K562 (cell line): Measurements from ENCODE around the gene TM7SF2. TPM values are rescaled to one million over a fixed set of nuclear protein-coding genes. Genes with fewer than 3 reads are reported as not detected.
A peak's percentile ranks its signal among the peaks of the same experiment; 100 is the strongest.

Experiments
- ARHGAP35 ChIP-seq: fragments of 450-650 bp; IDR thresholded peaks from 2 replicates; pipeline ENCODE4 v1.6.1; 2018; ENCODE audit not compliant: partially characterized antibody
- CAMTA2 ChIP-seq: fragments of 250-450 bp; sonication (Bioruptor Pico); conservative IDR thresholded peaks from 2 replicates; pipeline ENCODE4 v1.5.1; 2022
- CEBPB ChIP-seq: fragments of 450-650 bp; IDR thresholded peaks from 2 replicates; pipeline ENCODE4 v1.6.1; 2016; ENCODE audit warnings: missing genetic modification characterization, missing compliant biosample characterization
- CHD2 ChIP-seq: IDR thresholded peaks from 2 replicates; pipeline ENCODE4 v1.6.1; 2011; ENCODE audit warnings: low read depth, low read length
- CREM ChIP-seq: IDR thresholded peaks from 2 replicates; pipeline ENCODE4 v1.6.1; 2014; ENCODE audit warnings: antibody characterized with exemption, low read depth
- ELK3 ChIP-seq: fragments of 450-650 bp; formaldehyde crosslinking; IDR thresholded peaks from 2 replicates; pipeline ENCODE4 v1.4.0; 2020; ENCODE audit warnings: mild to moderate bottlenecking
- FOXA3 ChIP-seq, 2 experiments: fragments of 450-650 bp in 1 of 2; sonication (generic) in 1 of 2; formaldehyde crosslinking; IDR thresholded peaks in 1 of 2; conservative IDR thresholded peaks in 1 of 2; 2 replicates each; pipeline versions ENCODE4 v1.4.0 to v1.8.0; 2020 to 2022; ENCODE audit warnings: mild to moderate bottlenecking in 2 of 2, missing genetic modification reagents in 1 of 2
- GATAD2B ChIP-seq: fragments of 450-650 bp; IDR thresholded peaks from 2 replicates; pipeline ENCODE4 v1.6.1; 2017; ENCODE audit warnings: mild to moderate bottlenecking, borderline replicate concordance
- HDAC8 ChIP-seq: fragments of 450-650 bp; IDR thresholded peaks from 2 replicates; pipeline ENCODE4 v1.6.1; 2016; ENCODE audit warnings: mild to moderate bottlenecking, missing genetic modification characterization, moderate library complexity, missing compliant biosample characterization
- HNRNPL ChIP-seq: fragments of 200-400 bp; formaldehyde crosslinking; IDR thresholded peaks from 2 replicates; pipeline ENCODE4 v1.6.1; 2017; ENCODE audit warnings: low read depth, mild to moderate bottlenecking, low read length
- KLF13 ChIP-seq: fragments of 450-650 bp; IDR thresholded peaks from 2 replicates; pipeline ENCODE4 v1.6.1; 2016; ENCODE audit warnings: missing genetic modification characterization, low read depth, mild to moderate bottlenecking, missing compliant biosample characterization, moderate library complexity, borderline replicate concordance
- KLF6 ChIP-seq: fragments of 250-450 bp; sonication (Bioruptor Pico); IDR thresholded peaks from 2 replicates; pipeline ENCODE4 v1.4.0; 2020; ENCODE audit warnings: mild to moderate bottlenecking, moderate library complexity, borderline replicate concordance
- MTA3 ChIP-seq: fragments of 450-650 bp; formaldehyde crosslinking; IDR thresholded peaks from 2 replicates; pipeline ENCODE4 v1.6.1; 2017; ENCODE audit warnings: mild to moderate bottlenecking, borderline replicate concordance
- PHF8 ChIP-seq: fragments of 200-600 bp; sonication (generic); IDR thresholded peaks from 2 replicates; pipeline ENCODE4 v1.6.1; 2012; ENCODE audit warnings: mixed run types, mild to moderate bottlenecking, inconsistent platforms, low read length, moderate library complexity, borderline replicate concordance
- POLR2G ChIP-seq: fragments of 200-400 bp; formaldehyde crosslinking; IDR thresholded peaks from 2 replicates; pipeline ENCODE4 v1.6.1; 2017; ENCODE audit warnings: low read depth, mild to moderate bottlenecking, antibody characterized with exemption, low read length, moderate library complexity
- PREB ChIP-seq: sonication (generic); formaldehyde crosslinking; IDR thresholded peaks from 2 replicates; pipeline ENCODE4 v1.8.1; 2023; ENCODE audit warnings: mild to moderate bottlenecking, missing genetic modification reagents
- RBBP5 ChIP-seq: fragments of 200-600 bp; sonication (generic); IDR thresholded peaks from 2 replicates; pipeline ENCODE4 v1.6.1; 2012; ENCODE audit warnings: borderline replicate concordance, mild to moderate bottlenecking, low read length, control low read depth, inconsistent platforms; ENCODE audit not compliant: insufficient read depth, poor library complexity, severe bottlenecking
- RBM17 ChIP-seq: fragments of 200-400 bp; formaldehyde crosslinking; IDR thresholded peaks from 2 replicates; pipeline ENCODE4 v1.6.1; 2017; ENCODE audit warnings: low read depth, mild to moderate bottlenecking, low read length, borderline replicate concordance
- RBM22 ChIP-seq: fragments of 200-400 bp; formaldehyde crosslinking; IDR thresholded peaks from 2 replicates; pipeline ENCODE4 v1.6.1; 2018; ENCODE audit warnings: low read length, low read depth; ENCODE audit not compliant: poor library complexity, severe bottlenecking
- ZNF239 ChIP-seq: fragments of 250-450 bp; sonication (Bioruptor Pico); IDR thresholded peaks from 2 replicates; pipeline ENCODE4 v1.4.0; 2020; ENCODE audit warnings: mild to moderate bottlenecking
- ZNF277 ChIP-seq: fragments of 250-450 bp; sonication (Bioruptor Pico); IDR thresholded peaks from 2 replicates; pipeline ENCODE4 v1.8.0; 2022; ENCODE audit warnings: inconsistent platforms, mild to moderate bottlenecking, moderate library complexity, borderline replicate concordance
- ZNF431 ChIP-seq: sonication (generic); formaldehyde crosslinking; IDR thresholded peaks from 2 replicates; pipeline ENCODE4 v1.8.0; 2022; ENCODE audit warnings: mild to moderate bottlenecking, missing genetic modification reagents
- polyA plus RNA-seq, 8 experiments: library from polyadenylated mRNA; depleted of rRNA in 4 of 8; stranded (reverse) in 5 of 8; unstranded in 3 of 8; fragments of >200 nt; fragmentation: Nextera tagmentation in 2 of 8; fragmentation: Illumina TruSeq in 1 of 8; extraction: Ambion mirVana in 2 of 8; extraction: Trizol in 1 of 8; gene quantifications; 2 replicates each; pipeline versions ENCODE4 v1.2.1 to v1.2.3, GENCODE V29; 2011 to 2014; ENCODE audit warnings: inconsistent platforms in 1 of 8, missing spikeins in 1 of 8
- total RNA-seq, 7 experiments: library from RNA; depleted of rRNA in 6 of 7; stranded (reverse); fragments of >200 nt in 6 of 7; fragmentation: Illumina TruSeq in 2 of 7; extraction: Trizol in 2 of 7; gene quantifications; 2 replicates each; pipeline versions ENCODE4 v1.2.1 to v1.2.3, GENCODE V29; 2011 to 2021; ENCODE audit warnings: low replicate concordance in 1 of 7

The TM7SF2 gene
- total and polyA plus RNA-seq, 9 of the 15 experiments (the other 6 are each of a cell fraction or from before 2014, with no cell fraction given): 1.2 to 22.0 (median 14.3) TPM

- TF ChIP-seq PREB (CRISPR knock-in tag) (no peak), KLF6 (CRISPR knock-in tag) (no peak), CHD2 (no peak), RBBP5 (no peak), RBM17 (no peak), RBM22 (no peak), ZNF277 (CRISPR knock-in tag) (no peak), HDAC8 (tag) (no peak), ZNF239 (no peak), KLF13 (tag) (no peak), GATAD2B (no peak), PHF8 (no peak), ARHGAP35 (no peak), MTA3 (no peak), ZNF431 (CRISPR knock-in tag) (peak; percentile 30; the same call in 1 of the 2 replicates), FOXA3 (CRISPR knock-in tag; conservative IDR thresholded peaks at IDR 0.05 in 1 of 2, IDR thresholded peaks at IDR 0.05 in 1 of 2) (no peak), CEBPB (tag) (no peak), ELK3 (CRISPR knock-in tag) (no peak), CAMTA2 (CRISPR knock-in tag) (no peak), HNRNPL (peak; percentile 73; the same call in 1 of the 2 replicates), CREM (0 out of 2 replicates have a peak, but pooled peaks have one; percentile 4), POLR2G (no peak)
These were observed 4.9 kb downstream of the TM7SF2 start (continued) for GRCh38 chr11:65116370-65117205.
